Renal cortical epithelial cell (primary cell): ENCODE measurements around the gene PPP2R5C. TPM values are rescaled to one million over a fixed set of nuclear protein-coding genes. Genes with fewer than 3 reads are reported as not detected.

Source experiments
- DNase-seq: peaks from one replicate; pipeline ENCODE4 v3.0.0-alpha.2; 2011; ENCODE audit warnings: low read depth
- total RNA-seq: library from RNA; depleted of rRNA; stranded (reverse); fragments of >200 nt; gene quantifications from 2 replicates; pipeline ENCODE4 v1.2.3, GENCODE V29; 2014

PPP2R5C gene
- total RNA-seq, 1 donor from 2014 or later: 96.9 TPM

DNA sequence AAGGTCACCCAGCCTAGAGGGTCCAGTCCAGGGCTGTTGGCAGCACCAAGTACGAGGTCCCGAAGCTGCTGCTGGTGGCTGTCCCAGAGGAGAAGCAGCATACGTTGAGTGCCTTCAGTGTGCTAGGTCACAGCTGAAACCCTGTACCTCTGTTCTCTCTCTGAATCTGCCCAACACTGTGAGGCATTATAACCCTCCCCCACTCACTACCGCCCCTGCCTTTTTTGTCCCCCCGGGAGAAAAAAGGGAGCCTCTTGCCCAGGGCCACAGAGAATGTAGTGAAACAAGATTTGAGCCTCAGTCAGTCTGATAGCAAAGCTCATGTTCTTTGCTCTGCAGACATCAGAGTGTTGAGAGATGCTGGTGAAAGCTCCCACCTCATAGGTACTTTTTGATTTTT, 53.4 kb downstream of the PPP2R5C start:
- DNase-seq: no peak

DNA sequence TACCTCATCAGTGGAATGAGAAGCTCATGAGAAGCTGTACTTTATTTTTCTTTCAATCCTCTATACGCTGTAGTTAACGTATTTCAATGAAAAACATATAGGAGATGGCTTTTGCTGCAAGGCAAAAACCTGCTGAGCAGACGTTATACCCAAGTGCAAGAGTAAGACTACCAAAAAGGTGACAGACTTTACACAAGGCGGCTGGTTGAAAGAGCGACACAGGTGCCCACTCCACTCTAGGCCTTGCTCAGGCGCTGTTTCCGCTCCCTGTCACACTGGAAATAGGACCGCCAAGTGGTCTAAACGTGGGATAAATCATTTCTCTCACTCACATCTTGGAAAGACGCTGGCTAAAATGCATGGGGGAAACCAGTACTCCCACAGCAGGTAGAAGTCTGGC, 54.5 kb downstream of the PPP2R5C start:
- DNase-seq: no peak

DNA sequence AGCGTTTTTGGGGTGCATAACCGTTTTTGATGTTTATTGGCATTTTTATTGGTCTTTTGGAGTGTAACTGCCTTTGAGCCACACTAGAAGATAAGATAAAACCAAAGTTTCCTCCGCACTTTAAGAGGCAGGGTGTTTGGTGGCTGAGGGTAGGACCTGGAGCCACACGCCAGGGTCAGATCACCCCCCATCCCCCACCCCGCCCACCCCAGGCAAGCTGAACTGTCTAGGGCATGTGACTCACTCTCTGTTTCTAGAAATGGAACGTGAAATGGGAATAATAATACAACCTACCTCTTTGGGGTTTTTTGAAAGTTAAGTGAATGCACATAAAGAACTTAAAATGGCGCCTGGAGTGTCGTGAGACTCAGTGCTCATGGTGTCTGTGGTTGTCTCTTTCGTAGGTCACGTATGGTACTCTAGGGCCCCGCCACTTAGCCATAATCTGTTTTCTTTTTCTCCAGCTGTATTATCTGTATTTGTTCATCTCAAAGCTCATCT, 56.0 kb downstream of the PPP2R5C start:
- DNase-seq: no peak

DNA sequence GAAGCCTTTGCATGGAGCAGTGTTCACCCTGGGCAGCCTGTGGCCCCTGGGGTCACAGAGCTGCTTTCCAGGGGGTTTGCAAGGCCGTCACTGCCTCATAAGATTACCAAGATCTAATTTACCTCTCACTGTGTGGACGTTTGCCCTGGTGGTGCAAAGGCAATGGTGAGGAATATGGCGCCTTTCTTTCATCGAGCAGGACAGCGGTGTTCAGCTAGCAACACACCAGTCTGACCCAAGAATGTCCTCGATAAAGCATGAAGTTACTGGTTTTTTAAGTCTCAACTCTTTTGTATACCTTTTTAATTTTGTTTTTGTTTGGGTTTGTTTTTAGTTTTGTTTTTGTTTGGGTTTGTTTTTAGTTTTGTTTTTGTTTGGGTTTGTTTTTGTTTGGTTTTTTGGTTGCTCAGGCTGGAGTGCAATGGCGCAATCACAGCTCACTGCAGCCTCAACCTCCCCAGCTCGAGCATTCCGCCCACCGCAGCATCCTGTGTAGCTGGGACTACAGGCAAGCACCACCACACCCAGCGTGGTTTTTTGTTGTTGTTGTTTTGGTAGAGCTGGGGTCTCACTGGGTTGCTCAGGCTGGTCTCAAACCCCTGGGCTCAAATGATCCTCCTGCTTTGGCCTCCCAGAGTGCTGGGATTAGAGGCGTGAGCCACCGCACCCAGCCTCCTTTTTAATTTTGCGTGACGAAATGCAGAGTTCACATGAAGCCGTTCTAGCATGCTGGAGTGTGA, 57.9 kb downstream of the PPP2R5C start:
- no peak for DNase-seq

DNA sequence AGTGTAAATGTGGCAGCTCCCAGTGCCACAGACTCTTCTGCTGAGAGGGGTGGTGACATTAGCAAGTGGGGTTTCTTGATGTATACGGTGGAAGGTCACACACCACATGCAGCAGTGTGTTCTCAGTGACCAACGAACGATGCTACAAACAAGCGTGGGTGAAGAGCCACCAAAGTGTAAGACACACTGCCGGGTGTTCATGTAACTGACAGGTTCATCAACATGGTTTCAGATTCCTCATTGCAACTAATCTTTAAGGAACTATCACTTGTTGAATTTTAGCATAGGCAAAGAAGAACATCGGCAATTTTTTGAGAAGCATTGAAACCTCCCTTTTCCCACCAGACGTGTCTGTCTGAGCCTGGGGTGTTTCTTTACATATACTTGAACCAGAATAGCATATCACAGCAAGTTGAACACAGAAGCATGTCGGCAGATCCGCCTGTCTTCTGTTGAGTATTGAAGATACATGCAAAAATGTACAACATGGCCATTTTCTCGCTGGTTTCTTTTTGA, 58.8 kb downstream of the PPP2R5C start:
- DNase-seq: no peak

DNA sequence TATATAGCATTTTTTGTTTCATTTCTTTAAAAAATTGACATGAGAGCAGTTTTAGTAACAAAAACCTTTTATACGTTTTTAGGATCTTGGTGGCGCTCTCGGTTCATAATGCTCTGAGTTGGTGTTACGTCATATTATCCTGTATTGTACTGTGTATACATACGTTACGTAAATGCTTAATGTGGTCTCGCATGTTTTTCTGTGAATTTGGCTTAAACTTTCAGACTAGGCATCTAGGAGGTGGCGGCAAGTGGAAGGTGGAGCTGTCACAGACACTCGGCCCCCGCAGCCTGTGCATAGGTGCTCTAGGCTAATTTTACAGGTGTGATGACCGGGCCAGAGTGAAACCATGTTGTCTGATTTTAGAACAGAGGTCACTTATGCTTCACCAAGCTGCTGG, 60.0 kb downstream of the PPP2R5C start:
- no peak for DNase-seq

DNA sequence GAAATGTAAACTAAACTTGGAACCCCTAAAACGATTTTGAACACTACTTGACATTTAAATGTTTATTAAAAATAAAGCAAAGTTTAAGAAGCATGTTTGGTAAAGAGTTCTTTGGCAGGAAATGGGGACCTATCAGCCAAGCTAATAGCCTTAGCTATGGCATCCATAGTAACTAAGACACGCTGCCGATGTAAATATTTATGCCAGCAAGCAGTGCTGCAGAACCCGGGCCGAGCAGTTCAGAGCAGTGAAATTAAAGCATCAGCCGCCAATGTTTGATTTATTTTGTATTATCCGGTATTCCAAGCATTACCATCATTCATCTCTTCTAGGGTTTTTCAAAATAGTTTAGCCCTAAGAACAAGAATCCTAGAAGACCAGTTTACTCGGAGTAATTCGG, 61.6 kb downstream of the PPP2R5C start:
- DNase-seq: no peak

DNA sequence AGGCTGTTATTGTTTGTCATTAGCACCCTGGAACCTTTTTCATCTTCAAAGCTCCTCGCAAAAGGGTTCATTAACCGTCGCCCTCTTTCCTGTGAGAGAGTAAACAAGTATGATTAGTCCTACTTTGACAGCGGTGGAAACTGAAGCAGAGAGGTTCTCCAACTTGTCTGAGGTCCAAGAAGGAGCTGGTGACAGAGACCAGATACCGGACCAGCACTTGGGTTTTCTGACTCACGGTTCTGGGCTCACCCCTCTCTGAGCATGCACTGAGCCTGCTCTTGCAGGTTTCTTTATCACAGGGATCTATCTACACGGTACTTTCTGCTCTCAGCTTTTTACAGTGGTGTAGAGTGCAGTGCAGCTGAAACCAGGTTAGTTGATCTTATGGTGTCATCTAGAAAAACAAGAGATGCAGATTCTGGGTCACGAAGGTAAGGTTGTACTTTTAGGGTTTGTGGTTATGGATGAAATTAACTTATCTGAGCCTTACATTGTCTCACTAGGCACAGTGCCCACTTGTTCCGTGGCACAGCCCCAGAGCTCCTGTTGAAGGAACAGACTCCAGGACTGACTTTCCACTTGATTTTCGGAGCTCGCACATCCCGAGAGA, 62.1 kb downstream of the PPP2R5C start:
- no peak for DNase-seq

DNA sequence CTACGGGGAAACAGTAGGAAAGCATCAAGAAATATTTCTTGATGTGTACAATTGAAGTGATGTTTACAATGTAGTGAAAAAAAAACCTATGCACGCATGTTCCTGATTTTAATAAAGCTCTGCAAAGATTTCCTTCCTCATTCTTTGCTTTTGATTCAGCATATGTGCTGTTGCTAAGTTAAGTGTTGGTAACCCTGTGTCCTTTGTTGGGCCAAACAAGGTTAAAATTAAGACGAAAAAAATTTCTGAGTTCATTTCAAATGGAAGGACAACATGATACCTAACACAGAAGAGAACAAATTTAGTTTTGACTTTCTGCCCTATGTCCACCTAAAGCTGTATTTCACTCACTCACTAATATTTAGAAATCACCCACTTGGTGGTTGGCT, 62.8 kb downstream of the PPP2R5C start:
- DNase-seq: peak; percentile 45

DNA sequence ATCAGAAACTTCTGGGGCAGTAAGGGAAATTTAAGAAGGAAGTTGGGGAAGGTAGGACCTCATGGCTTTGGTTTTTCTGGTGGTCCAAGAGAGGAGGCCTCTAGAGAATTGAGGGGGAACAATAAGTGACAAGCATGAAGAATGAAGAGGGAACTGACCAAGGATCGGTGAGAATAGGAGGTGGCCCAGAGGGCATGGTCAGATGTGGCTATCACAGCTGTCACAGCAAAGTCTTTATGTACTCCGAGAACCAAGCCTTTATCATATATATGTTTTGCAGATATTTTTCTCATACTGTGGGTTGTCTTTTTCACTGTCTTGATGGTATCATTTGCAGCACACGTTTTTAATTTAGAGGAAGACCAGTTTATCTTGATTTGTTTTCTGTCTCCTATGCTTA, 64.3 kb downstream of the PPP2R5C start:
- no peak for DNase-seq

DNA sequence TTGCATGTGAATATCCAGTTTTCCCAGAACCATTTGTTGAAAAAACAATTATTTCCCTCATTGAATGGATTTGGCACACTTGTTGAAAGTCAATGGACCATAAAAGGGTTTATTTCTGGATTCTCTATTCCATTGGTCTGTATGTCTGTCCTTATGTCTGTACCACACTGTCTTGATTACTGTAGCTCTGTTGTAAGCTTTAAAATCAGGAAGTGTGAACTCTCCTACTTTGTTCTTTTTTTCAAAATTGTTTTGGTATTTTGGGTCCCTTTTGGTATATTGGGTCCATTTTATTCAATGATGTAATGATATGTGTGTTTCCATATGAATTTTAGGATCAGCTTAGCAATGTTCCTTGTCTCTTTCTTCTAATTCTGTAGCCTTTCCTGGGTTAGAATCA, 64.8 kb downstream of the PPP2R5C start:
- no peak for DNase-seq

DNA sequence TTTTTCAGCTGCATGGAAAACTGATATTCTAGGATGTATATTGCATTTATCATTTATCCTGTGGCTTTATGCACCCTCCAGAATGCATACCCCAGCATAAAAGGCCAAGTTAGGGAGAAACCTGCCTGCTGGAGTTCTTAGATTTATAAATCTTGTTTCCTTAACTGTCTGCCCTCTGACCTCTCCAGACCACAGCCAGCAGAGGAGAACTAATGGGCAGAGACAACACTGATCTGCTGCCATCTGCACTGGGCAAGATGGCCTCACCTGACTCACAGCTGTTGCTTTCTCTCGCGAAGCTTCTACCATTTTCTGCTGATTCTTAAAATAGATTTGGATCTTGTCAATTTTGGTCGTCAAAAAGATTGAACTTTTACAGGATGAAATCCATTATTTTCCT, 65.8 kb downstream of the PPP2R5C start:
- DNase-seq: peak; percentile 66

DNA sequence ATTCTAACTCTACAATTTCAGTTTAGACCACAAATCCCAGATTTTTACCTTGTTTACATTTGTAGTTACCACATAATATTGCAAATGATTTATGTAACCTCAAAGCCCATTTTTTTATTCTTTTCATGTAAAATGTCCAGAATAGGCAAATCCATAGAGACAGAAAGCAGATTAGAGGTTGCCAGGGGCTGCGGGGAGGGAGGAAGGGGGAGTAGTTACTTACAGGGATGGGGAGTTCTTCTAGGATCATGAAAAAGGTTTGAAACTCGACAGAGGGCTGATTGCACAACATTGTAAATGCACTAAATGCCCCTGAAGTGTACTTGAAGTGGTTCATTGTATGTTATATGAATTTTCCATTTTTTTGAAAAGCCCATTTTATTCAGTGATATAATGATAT, 66.5 kb downstream of the PPP2R5C start:
- DNase-seq: no peak

DNA sequence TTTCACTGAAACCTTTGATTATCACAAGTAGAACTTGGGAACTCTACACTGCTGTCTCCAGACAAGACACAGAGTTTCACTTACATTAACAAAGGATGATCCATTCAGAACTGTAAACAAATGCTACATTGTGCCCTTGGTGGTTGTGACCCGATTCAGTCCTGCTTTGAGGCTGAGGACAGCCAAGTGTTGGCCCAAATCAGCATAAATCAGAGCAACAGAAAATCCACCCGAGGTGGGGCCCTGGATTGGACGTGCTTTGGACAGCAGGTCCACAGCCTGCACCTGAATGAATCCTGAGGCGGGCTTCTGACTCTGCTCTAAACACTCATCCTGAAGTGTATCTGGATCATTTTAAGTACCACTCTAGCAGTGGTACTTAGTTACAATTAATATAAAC, 68.8 kb downstream of the PPP2R5C start:
- no peak for DNase-seq

DNA sequence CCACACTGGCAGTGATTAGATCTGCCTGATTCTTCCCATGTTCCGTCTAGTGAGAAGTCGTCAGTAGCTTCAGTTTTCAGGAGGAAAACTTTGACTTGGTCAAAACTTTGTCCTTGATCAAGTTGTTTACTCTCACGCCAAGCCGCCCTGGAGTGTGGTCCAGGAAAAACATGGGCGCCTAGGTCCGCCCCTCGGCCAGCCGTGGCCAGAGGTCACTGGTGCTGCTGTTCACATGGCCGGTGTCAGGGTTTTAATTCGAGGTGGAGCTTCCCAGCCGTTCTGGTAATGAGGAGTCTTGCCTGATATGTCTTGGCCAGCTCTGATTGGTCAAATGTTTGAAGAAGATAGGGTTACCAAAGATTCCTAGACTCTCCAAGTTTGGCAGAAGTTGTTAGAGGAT, 71.5 kb downstream of the PPP2R5C start:
- DNase-seq: no peak

DNA sequence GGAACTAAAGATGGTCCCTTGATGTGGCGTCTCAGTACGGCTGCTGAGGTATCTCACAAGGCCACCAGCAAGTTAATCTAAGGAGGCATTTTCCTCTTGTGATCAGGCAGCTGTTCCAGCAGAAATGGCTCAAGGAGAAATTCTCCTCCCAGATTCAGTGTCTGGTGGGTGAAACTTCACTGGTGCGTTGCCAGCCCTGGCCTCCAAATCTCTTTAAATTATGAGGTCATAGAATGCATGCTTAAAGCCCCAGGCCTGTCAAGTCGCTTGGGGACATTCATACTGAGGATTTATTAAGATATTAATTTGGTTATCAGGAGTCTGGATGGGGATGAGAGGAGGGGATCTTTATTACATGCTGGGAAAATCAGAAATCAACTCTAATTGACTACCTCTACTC, 72.9 kb downstream of the PPP2R5C start:
- DNase-seq: no peak

DNA sequence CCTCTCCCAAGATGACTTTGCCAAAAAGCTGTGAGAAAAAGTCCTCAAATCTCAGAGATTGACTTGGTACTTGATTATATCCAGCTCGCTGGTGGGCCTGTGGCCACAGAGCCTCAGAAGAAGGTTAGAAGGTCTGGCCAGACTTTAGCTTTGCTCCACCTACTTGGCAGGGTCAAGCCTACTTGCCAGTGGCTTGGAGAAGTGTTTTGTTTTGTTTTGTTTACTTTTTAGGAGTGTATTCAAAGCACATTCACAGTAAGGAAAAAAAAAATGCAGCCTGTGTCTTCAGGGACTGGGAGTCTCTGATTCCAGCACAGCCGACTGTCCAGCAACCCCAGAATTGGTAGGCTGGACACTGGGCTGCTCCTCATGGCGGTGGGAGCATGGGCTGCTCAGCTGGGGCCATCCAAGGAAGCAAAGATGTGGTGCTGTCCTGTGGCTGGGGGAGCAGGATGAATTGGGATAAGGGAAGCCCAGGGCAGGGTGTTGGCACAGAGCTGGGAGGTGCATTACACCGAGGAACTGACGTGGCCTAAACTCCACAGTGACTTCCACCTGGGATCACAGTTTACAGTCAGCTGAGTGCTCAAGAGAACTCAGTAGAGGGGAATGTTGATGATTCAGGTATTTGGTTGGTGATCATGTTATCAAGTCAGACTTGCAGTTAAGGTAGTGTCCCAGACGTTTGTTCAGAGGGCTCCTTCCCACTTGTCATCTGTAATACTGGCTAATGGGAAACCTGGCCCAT, 73.5 kb downstream of the PPP2R5C start:
- DNase-seq: peak; percentile 61

DNA sequence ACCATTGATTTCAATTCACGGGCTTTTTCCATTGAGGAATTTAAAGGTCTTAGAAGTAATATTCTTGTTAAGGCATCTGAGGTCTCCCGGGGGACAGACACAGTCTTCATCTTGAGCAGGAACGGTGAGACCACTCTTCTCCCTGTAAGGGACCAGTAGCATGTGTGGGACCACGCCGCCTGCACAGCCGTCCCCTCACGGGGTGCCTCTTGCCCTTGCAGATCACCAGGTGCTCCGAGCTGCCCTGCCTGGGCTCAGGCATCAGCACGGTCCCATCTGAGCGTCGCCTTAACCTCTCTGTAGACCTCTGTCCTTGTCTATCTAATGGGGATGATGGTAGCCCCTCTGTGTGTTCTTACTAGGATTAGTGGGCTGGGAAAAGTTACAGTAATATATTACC, 74.1 kb downstream of the PPP2R5C start:
- no peak for DNase-seq

DNA sequence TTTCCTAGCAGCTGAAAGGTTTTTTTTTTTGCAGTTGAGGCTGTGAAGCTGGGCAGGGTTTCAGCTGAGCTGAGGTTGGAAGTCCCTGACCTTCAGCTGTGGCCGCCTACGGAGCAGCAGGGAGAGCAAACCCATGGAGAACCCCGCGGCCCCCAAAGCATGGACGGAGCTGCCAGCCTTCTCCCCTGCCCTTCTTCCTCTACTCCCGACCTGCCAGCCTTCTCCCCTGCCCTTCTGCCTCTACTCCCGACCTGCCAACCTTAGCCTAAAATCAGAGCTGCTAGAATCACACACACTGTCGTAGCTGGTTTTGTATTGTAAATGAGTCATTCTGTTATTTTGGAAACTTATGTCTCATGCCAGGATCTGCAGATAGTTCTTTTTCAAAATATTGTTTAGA, 74.6 kb downstream of the PPP2R5C start:
- no peak for DNase-seq

DNA sequence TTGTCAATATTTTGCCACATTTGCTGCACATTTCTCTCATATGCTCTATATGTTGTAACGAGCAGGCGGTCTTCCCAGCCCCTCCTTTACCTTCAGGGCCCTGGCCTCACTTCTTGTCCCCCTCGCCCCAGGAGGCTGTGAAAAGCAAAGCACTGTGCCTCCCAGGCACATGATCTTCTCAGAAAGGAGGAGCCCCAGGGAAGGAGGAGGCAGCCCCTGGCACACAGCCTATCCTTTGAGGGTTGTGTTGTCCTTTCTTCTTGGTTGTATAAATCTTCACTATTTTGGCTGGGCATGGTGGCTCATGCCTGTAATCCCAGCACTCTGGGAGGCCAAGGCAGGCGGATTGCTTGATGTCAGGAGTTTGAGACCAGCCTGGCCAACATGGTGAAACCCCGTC, 77.0 kb downstream of the PPP2R5C start:
- DNase-seq: no peak

DNA sequence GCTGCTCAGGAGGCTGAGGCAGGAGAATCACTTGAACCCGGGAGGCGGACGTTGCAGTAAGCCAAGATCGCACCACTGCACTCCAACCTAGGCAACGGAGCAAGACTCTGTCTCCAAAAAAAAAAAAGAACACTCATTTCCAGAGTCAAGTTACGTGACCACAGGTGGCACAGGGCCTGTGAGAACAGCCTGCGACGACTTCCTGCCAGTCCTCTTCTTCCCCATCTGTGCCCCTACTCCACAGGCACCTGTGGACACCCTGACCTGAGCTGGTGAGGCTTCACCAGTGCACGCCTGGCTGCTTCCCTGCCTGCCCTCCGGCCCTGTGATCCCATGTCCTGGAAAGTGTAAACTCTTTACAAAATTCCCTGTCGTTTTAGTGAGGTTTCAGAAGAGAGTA, 77.7 kb downstream of the PPP2R5C start:
- DNase-seq: no peak

DNA sequence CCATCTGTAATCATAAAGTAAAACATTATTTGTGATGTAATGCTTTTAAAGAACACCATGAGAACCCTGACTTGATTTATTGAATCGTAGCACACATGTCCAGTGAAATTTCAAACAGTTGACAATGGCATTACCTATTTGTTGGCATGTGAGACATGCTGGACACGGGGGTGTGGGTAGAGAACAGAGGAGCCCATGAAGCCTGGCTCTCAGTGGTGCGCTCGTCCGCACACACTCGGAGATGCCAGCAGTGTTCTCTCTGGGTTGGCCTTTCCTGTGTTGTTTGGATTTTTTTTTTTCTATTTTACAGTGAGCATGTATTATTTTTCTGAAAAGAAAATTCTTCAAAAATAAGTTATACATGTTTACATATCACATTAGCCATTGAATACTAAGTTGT, 78.2 kb downstream of the PPP2R5C start:
- DNase-seq: no peak
